ENCODE data around the gene WDR7.

The WDR7 gene

DNA sequence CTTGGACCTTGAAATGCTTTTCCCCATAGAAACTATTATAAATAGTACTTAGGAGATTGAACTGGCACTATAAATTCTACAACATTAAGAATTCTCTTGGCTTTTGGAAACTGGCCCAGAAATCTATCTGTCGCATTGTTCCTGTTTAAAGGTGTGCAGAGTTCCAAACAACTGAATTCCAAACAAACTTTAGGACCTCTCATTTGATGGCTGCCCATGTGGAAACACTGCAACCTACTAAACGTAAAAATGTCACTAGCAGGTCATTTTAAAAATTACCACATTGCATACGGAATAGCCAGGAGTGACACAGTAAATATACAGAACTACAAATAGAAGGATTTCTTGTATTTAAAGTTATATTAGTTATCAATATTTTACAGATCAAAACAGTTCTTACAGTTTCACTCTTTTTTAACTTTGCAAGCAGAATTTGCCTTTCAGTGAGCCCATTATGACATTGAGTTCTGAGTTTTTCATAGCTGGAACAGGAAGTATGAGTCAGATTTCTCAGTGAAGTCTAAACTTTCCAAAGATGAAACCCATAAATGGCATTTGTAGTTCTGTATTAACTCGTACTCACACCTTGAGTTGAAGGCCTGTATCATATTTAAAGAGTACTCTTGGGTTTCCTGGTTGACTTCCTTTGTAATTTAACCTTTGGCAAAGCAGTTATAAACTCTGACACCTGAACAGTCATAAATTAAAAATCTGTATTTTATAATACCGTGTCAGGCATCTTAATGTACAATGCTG lies 353.4 kb downstream of the WDR7 start:
- no peak for DNase-seq

DNA sequence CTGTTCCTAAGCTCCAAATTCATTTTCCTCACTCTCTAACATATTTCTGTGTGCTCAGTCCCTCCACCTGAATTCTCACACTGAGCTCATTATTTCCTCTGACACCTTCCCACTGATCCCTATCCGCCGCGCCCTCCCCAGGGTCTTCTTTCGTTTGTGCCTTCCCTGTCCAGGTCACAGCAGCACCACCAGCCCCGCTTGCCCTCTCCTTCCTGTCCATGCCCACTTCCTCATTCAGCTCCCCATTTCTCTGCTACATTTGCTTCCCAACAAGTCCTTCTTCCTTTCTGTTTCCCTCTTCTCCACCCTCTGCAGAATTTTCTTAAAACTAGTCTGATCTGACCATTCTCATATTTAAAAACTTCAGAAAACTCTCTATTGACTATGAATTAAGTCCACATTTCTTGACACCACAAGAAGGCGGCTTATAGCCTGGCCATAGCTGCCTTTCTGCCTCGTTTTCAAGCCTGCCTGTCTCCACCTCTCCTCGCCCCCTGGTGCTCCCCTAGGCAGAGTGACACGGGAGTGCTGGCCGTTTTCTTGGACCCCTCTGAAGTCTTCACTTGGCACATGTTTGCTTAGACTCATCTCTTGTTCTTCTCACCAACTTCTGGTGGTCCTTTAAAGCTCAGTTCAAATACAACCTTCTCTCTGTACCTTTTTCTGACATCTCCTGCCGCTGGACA lies 357.0 kb downstream of the WDR7 start:
- DNase-seq = no peak

DNA sequence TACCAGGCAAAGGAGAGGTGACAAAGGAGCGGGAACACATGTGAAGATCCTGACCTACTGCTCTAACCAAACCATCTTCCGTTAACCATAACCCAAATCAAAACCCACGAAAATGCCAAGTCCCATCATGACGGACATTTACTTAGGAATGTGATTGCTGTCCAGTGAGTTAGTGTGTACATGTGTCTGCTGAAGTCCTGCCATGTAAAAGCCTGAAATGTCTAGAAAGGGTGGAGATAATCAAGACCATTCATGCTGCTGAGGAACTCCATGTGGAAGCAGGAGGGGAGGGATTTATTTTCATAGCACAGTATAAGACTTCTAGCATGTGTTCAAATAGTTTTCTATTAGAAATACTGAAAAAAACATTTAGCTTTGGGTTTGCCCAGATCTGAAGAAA lies 358.7 kb downstream of the WDR7 start:
- DNase-seq = no peak

GRCh38 chr18:57014772-57015413 lies 363.7 kb downstream of the WDR7 start:
- DNase-seq = no peak

DNA sequence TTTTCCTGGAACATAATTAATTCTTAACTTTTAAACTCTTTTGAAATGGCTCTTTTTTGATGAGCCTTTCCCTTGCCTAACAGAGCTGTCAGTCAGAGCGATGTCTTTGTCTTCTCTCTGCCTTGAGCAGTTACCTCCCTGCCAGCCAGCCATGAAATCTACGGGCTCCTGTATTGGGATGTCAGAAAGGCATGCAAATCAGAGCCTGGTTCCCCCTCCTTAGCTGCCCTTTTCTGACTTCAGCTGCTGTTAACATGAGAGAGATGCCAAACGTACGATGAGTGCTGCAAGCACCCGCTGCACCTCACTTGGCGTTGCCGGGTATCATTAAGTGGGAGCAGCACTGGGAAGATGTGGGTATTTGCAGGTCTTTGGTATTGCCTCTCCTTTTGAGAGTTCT lies 364.3 kb downstream of the WDR7 start:
- no peak for DNase-seq

- DNase-seq = no peak
These were observed 367.7 kb downstream of the WDR7 start for GRCh38 chr18:57018845-57019244.

DNA sequence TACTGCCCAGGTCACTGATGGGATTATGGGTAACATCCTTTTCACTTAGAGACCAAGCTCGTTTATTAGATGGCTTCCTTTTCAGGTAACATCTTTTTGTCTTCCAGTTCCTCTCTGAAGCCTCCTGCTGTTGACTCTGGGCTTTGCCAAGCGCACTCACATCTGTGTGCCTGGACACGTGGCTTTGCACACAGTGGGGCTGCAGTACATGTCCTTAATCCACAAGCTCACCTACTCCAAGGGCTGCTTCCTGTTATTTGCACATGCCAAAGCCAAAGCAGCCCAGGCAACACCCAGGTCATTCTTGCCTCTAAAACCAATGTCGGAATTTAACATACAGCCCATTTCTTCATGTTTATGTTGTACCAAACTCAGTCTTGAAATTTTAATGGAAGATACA lies 371.6 kb downstream of the WDR7 start:
- no peak for DNase-seq

- no peak for DNase-seq
These were observed 372.2 kb downstream of the WDR7 start for GRCh38 chr18:57023275-57023882.

DNA sequence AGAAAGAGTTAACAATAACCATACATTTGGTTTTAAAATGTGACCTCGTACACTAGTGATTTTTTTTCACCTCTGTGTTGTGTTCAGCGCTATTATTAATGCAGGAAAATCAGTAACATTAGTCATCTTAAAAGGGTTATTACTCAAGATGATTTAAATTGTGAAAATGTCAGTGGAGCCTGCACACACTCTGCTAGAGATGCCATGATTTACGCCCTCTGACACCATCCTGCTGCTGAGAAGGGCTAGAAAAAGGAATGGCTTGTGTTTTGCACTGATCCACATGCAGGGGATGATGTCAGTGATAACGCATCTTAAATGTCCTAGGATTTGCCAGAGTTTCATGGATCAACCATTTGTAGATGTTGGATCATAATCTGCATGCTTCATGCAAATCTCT lies 374.4 kb downstream of the WDR7 start:
- no peak for DNase-seq

GRCh38 chr18:57026316-57026715 lies 375.2 kb downstream of the WDR7 start:
- DNase-seq = no peak

DNA sequence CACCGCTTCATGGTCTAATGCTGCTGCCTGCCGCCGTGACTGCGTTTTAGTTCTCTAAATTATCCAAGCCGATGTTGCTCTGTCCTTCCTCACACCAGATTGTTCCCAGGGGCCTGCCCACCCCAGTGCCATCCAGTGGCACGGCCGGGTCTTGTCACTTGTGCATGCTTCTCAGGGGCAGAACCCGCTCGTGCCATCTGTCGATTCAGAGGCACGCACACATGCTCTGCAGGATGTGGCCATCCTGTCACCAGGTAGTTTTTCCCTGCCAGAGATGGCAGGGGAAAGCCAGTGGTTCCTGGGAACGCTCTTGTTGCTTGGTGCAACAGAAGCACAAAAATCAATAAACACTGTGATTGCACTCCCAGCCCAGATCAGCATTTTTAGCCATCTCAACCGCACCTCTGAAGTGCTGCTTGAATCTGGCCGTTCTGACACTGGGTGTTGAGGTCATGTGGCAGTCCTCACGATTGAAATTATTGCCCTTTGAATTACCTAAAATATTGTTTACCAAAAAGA lies 376.1 kb downstream of the WDR7 start:
- DNase-seq = no peak

DNA sequence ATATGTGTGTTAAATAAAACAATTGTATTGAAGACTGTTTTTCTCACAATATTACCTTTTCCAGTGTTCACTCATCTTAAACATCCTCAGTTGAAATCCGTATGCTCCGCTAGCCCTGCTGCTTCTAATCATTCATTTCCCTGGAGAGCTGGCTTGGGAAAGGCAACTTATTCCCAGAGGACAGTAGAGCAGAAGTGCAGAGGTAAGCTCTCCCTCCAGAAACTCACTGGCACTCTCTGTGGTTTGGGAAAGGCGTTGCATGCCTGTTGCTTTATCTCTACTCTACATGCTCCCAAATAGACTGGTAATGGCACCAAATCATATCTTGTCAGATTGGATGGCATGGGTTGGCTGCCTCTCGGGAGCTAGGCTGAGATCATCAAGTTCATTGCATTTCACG lies 378.6 kb downstream of the WDR7 start:
- DNase-seq = no peak

DNA sequence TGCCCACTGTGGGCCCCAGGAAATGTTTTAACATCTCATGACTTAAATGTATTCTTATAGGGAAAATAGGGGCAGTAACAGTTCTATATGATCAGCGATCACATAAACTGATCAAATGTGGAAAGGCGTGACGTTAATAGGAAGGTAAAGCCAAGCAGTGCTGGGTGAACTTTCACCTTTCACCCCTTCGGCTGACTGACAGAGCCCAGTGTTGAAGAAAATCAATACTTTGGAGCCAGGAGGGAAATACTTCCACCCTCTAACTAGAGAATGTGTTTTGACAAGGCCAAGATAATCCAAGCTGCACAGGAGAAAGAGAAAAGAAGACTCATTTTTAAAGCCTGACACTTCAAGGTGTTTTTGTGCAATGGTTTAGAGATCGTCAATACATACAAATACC lies 379.3 kb downstream of the WDR7 start:
- no peak for DNase-seq

DNA sequence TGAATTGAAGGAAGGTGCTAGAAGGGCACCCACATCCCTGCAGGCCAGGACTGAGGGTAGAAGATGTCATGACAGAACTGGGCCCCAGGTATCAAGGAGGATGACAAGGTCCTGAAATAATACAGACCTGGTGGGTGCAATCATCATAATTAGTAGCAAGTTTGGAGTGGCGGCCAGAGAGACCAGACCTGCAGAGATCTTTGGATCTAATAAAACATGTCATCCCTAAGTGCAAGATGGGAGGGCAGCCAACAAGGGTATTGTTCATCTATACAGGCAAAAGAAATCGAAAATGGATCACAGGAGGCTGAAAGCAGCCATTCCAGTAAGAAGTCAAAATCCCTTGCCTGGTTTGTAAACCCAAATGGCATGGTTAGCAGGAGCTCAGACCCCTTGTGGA lies 384.4 kb downstream of the WDR7 start:
- no peak for DNase-seq

DNA sequence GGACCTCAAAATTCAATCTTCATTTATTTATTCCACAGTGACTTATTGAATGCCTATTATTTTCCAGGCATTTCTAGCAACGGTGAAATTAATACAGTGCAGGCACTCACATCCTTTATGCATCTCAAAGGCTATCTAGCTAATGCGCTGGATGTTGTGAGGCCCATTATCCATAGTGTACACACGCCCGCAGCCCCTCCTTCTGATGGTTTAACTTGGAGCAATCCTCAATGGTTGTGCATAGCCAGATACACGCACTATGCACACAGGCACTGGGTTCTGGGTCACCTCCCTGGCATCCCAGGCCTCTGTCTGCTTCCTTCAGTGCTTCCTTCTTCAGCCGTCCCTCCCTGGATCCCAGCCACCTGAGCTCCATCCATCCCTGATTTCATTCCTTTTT lies 387.2 kb downstream of the WDR7 start:
- DNase-seq = no peak

DNA sequence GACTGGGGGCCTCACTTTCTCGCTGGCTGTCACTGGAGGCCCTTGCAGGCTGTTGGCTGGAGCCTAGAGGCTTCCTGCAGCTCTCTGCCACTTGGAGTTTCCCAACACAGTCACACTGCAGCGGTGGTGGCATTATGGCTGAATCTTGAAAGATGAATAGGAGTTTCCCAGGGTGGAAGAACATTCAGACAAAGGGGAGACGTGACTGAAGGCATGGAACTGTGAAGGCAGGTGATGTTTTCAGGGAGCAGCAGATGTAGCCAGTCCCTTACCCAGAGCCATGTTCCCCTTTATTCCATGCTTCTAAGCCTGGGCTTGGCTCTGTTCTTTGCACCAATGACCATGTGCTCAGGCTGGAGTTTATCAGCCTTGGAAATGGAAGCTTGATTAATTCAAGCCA lies 389.0 kb downstream of the WDR7 start:
- DNase-seq = no peak

DNA sequence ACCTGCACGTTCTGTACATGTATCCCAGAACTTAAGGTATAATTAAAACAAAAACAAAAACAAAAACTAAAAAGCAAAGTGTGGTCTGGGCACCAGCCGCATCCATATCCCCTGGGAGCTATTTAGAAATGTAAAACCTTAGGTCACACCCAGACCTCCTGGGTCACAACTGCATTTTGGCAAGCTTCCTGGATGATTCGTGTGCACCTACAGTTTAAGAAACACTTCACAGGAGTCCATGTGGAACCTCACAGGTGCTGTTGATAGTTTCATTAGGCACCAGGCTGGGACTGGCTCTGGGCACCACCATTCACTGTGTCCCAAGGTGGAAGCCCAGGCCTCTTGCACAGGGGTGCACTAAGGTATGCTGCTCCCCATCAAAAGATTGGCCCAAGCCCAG lies 392.1 kb downstream of the WDR7 start:
- no peak for DNase-seq

DNA sequence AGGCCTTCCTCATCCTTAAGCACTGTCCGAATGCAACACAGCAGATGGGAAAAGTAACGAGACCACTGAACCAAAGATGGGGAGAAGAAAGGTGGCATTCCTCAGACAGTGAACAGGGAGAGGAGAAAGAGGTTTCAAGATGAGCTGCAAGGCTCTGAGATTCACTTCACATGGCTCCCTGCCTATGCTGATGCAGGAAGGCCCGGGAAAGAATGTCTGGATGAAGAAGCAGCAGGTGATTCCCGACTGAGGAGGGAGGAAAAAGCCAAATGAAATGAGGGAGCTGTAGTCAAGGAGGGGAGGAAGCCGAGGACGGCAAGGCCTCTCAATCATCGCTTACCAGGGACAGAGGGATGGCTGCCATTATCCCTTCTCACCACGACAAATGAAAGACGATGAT lies 397.2 kb downstream of the WDR7 start:
- DNase-seq = no peak

DNA sequence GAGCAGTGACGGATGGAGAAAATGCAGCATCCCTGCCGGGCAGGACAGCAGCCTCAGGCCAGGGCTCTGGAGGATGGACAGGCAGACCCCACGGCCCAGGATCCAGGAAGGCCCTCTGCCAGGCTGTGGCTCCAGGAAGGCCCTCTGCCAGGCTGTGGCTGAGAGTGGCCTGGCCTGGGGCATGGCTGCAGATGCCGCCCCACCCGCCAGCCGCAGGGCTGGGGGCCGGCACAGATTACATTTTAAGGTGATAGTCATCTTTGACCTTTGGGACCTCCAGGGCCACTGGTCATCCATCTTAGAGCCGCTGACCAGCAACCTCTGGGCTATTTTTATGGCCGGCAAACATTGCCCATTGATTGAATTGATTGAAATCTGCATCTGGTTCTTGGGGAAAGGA lies 397.7 kb downstream of the WDR7 start:
- DNase-seq = no peak

DNA sequence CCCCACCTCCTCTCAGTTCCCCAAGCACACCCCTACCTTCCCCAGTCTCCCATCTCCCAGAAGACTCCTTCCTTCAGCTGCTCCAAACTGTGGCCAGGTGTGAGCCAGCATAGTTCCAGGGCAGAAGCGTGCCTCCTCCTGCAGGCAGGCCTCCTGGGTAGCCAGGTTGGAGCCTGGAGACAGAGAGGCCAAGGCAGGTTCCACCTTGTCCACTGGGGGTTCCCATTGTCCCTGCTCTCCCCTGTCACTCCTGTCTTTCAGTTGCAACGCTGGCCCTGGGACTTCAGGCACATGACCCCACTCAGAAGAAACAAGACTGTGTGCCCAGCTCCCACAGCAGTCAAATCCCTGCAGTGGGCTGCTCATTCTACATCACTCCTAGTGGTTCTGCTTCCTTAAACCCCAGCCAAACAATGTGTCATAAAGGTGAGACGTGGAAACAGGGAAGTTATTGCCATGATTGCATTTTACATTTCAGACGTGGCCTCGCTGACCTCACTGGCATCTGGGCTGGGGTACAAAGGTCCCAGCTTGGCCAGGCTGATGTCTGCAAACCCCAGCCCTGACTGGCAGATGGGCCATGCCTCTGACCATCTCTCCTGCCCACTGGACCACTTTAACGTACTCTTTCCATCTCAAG lies 399.3 kb downstream of the WDR7 start:
- DNase-seq = no peak

GRCh38 chr18:57051021-57051656 lies 400.0 kb downstream of the WDR7 start:
- no peak for DNase-seq

DNA sequence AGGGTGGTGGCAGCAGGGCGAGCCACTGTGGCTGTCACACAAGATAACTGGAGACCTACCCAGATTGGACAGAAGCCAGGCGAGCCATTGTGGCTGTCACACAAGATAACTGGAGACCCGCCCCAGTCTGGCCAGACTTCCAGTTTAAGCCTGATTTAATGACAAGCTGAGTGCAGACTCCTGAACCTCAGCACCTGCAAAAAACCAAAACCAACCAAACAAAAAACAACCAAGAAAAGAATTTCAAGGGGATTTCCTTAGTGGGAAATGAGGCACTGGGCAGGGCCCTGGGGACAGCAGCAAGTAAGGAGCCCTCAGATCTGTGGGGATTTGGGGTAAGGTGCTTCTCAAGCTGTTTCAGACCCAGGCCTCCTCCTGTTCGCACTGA lies 400.5 kb downstream of the WDR7 start:
- no peak for DNase-seq

GRCh38 chr18:57052173-57052572 lies 401.0 kb downstream of the WDR7 start:
- no peak for DNase-seq

Data from NCI-H2029 treated with DMSO at 0.1 percent for 48 hours (cell line).